ENCODE measurements around the gene AP3B1.

The AP3B1 gene, protein sequence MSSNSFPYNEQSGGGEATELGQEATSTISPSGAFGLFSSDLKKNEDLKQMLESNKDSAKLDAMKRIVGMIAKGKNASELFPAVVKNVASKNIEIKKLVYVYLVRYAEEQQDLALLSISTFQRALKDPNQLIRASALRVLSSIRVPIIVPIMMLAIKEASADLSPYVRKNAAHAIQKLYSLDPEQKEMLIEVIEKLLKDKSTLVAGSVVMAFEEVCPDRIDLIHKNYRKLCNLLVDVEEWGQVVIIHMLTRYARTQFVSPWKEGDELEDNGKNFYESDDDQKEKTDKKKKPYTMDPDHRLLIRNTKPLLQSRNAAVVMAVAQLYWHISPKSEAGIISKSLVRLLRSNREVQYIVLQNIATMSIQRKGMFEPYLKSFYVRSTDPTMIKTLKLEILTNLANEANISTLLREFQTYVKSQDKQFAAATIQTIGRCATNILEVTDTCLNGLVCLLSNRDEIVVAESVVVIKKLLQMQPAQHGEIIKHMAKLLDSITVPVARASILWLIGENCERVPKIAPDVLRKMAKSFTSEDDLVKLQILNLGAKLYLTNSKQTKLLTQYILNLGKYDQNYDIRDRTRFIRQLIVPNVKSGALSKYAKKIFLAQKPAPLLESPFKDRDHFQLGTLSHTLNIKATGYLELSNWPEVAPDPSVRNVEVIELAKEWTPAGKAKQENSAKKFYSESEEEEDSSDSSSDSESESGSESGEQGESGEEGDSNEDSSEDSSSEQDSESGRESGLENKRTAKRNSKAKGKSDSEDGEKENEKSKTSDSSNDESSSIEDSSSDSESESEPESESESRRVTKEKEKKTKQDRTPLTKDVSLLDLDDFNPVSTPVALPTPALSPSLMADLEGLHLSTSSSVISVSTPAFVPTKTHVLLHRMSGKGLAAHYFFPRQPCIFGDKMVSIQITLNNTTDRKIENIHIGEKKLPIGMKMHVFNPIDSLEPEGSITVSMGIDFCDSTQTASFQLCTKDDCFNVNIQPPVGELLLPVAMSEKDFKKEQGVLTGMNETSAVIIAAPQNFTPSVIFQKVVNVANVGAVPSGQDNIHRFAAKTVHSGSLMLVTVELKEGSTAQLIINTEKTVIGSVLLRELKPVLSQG

DNA sequence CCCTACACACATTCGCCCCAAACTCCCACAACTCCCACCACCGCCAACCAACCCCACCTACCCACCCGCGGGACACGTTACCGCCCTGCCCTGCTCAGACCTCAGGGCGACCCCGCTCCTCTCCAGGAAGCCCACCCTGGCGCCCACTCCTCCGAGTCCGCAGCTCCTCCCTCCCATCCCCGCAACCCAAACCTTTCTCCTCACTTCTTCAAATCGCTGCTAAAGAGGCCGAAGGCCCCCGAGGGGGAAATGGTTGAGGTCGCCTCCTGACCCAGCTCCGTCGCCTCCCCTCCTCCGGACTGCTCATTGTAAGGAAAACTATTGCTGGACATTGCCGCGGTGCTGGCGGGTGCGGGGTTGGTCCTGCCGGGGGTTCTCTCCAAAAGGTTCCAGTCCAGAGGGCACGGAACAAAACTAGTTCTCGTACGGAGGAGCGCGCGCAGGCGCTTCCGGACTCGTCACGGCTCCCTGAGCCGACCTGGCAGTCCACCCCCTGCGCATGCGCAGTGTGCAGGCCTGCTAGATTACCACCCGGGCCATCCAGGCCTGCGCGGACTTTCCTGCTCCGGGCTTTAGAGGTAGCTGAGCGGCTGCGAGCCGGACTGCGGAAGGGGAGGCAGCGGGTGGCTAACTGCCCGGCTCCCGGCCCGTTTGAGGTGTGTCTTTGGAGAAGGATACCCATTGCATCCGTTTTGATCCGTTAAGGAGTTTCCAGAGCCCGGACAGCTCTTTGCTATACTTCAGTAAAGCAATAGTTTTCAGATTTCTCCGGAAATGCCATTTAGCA, at the start of gene AP3B1:
Gene AP3B1 (minus strand): TSS at position 451 of the 787 bp plus-strand sequence. CDS start 119 bp downstream, at position 332.
- DNase-seq (ENCODE audit: low read depth), result peak; percentile 95

DNA sequence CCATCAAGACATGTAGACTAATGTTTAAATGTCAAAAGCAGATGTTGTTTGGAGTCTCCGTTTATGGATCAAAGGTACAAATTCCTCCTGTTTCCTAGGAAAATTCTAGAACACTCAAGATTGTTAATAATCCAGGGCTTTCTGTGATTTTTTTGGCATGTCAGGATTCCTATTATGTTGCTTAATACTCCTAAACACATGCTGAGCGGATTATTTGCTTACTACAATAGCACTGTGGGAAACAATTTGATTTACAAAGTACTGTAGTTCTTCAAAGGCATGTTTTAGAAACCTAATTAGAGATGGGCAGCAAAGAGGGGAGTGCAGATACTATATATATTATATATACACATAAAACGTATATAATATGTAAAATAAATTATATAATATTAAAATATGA, 46.9 kb upstream of the AP3B1 start:
- no peak for DNase-seq (ENCODE audit: low read depth)

DNA sequence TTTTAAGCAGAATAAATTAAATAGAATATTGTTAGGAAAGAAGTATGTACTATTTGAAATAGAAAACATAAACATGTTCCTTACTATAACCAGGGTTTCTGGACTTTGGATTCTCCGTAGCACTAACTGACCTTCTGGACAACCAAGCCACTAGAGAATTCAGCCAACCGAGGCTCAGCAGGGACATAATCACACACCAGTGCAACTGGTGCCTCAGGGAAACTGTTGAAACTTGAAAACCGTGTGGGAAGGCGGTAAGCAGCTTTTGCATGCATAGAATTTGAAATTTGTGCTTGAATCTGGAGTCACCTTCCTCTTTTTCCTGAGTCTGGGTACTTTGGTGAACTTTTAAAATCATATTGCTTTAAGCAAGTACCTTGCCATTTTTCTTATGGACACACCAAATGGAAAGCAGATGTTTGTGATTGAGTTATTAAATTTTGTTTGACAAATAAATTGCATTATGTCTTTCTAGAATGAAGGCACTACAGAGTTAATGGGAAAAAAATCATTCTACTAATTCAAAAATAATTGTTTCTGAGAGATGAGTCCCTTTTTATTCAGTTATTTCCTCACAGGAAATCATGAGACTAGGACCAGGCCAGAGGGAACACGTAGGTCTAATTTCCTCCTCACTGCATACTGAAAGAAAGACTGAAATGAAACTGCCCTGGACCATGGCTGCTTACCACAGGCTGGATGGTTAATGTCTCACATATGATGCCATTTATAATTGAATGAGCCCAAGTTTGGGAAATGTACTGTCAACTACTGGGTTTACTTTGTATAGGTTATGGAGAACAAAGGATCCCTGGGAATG, 45.3 kb upstream of the AP3B1 start:
- DNase-seq (ENCODE audit: low read depth), result no peak

DNA sequence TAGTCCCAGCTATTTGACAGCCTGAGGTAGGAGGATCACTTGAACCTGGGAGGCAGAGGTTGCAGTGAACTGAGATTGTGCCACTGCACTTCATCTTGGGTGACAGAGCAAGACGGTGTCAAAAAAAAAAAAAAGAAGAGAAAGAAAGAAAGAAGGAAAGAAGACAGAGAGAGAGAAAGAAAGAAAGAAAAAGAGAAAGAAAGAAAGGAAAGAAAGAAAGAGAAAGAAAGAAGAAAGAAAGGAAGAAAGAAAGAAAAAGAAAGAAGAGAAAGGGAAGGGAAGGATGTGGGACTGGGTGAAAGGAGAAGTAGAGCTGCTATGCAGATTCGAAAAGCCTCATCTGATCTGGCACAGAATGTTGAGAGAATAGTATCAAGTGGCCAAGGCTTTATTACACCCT, 42.2 kb upstream of the AP3B1 start:
- DNase-seq (ENCODE audit: low read depth), result no peak

DNA sequence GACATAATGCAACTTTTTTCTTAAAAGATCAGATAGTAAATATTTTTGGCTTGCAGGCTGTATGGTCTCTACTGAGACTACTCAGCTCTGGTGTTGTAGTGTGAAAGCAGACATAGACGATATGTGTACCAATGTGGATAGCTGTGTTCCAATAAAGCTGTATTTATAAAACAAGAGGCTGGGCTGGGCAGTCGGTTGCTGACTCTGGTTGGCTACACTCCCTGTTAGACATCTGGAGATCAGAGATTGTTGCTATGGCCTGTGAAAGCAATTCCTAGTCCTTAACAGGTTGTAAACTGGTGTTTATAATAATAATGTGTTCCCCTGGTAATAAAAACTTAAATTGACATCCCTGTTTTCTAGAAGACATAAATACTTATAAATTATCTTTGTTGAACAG, 41.5 kb upstream of the AP3B1 start:
- no peak for DNase-seq (ENCODE audit: low read depth)

DNA sequence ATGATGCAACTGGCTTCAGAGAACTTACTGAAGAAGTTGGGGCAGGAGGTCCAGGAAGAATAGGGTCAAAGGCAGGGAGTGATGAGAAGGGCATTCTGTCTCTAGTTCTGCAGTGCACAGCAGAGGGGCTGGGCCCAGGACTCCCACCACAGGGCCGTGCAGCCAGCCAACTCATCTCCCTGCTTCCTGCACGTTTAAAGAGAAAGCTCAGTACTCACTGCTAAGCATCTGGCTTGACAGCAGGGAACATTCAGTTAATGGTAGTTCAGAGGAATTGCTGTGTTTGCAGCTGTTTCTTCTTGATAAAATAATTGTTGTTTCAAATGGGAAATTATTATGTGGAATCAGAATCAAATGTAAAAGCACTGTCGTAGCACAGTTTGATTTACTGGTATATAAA, 40.3 kb upstream of the AP3B1 start:
- DNase-seq (ENCODE audit: low read depth), result no peak

DNA sequence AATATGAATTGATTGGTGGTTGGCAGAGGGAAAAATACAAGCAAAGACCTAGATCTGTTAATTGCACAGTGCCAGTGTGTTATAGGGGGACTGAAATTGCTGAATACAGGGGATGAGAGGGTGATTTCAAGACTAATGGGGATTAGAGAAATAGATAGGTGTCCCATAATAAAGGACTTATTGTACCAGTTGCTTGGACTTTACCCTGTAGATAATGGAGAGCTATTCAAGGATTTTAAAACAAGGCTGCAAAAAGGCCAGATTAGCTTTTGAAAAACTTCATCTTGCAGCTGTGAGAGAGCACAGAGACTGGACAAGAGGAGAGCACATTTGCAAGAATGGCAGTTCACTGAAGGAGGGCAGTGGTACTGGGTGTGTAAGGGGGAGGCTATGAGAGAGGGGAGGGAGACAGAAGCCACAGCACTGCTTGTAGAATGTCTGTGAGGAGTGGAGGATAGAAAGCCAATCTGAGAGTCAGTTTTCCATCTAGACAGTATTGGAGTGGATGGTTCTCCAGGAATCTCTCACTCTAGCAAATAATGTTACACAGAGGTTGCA, 37.1 kb upstream of the AP3B1 start:
- no peak for DNase-seq (ENCODE audit: low read depth)

DNA sequence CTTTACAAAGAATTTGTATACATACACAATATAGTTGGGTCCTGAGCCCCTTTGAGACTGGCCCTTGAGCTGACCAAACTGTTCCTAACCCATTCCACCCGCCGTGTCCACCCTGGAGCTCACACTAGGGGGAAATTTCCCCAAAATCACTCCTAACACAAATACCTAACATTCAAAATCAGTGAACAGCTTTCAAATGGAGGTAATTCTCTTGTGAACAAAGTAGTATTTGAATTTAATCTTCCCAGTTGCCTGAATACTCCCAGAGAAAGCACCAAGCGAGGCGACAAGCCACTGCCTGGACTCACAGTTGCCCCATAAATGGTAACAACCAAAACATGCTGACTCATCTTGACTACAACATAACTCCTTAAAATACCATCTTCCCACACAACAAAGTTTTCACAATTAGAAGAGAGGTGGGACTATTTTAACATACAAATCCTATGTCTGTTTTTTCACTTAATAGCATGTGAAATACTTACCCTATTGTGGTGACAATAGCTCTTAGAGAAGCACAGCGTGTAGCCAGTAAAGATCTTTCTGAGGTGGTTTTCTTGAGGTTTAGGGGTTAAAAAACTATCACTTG, 34.2 kb upstream of the AP3B1 start:
- no peak for DNase-seq (ENCODE audit: low read depth)

DNA sequence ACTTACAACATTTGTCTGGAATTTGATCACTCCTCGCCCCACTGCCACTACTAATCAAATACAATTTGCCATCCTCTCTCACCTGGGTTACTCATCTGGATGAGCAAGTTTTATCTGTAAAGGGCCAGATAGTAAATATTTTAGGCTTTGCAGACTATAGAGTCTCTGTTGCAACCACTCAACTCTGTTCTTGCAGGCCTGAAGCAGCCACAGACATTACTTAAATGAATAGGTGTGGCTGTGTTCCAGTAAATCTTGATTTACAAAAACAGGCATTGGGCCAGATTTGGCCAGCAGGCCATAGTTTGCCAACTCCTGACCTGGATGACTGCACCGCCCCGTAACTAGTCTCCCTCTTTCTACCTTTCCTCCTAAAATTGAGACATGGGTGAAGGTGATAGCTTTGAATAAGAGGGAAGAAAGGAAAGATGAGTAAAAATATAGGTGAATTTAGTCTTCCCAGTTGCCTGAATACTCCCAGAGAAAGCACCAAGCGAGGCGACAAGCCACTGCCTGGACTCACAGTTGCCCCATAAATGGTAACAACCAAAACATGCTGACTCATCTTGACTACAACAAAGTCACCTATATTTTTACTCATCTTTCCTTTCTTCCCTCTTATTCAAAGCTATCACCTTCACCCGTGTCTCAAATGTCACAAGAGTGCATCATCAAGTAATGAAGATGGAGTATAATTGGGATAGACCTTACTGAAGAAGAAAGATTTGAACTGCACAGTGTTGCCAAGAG, 33.4 kb upstream of the AP3B1 start:
- no peak for DNase-seq (ENCODE audit: low read depth)

DNA sequence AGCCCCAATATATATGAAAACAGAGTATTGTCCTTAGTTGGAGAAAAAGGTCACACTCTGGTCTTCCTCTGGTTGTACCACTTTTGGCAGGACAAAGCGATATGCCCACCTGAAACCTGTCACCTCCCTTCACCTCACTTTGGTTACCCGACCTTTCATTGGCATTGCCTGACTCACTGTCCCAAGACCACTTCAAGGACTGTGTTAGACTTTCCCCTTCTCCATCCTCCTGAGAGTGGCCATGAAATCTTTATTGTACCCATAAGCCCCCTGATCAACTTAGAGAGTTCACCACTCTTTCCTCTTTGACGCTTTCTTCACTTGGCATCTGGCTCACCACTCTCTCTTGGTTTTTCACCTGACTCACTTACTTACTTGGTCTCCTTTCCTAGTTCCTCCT, 32.4 kb upstream of the AP3B1 start:
- no peak for DNase-seq (ENCODE audit: low read depth)

DNA sequence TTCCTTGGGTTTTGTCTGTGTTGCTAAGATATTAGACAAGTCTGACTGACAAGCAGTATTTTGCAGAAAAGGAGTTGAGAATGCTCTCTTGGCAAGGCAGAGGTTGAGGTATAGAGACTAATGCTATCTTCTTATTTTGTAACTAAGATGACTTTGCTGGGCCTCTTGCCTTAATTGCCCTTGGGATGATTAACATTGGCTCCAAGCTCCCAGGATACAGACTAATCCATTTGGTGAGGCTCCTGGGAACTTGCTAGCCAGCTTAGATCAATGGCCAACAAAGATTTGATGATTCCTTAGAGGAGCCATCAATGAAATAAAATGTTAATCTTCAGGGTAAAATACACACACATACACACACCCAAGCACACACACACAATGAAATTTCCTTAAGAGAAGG, 28.7 kb upstream of the AP3B1 start:
- no peak for DNase-seq (ENCODE audit: low read depth)

DNA sequence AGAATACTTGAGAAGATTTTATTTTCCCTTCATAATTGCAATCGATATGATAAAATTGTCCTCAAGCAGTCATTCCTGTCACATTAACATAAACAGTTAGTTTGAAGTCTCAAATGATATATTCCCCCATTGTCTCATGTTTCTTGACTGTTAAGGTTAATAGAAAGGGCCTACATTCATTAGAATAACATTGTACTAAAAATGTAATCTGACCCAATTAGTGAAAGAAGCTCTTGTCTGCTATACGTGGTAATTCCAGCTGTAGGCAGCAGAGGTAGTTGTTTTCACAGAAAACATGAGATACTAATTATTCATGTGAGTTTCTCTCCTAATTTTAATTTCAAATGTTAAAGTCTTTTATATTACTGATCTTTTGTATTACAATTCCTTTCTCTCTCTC, 25.9 kb upstream of the AP3B1 start:
- no peak for DNase-seq (ENCODE audit: low read depth)

DNA sequence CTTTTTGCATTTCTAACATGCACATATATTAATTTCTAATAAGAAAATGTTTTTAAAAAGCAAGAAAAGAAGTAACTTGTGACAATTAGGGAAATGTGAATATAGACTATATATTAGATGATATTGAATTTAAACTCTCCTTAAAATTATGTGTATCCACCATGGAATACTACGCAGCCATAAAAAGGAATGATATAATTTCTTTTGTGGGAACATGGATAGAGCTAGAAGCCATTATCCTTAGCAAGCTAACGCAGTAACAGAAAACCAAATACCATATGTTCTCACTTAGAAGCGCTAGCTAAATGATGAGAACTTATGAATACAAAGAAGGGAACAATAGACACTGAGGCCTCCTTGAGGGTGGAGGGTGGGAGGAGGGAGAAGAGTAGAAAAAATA, 23.8 kb upstream of the AP3B1 start:
- DNase-seq (ENCODE audit: low read depth), result no peak

DNA sequence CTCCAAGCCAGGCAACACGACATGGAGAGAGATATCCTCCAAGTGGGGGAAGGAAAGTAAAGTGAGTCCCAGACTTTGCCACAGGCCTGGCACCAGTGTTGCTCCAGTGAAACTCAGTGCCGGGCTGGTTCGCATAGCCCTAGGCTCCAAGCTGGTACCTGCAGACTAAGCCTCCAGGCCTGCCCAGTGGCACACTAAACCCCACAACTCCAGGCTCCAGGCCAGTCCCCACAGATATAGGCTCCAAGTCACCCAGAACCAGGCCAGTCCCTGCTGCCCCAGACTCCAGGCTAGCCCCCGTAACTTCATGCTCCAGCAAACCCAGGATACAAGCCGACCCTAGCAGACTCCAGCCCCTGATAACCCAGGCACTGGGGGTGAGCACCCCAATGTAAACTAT, 23.0 kb upstream of the AP3B1 start:
- DNase-seq (ENCODE audit: low read depth), result no peak

DNA sequence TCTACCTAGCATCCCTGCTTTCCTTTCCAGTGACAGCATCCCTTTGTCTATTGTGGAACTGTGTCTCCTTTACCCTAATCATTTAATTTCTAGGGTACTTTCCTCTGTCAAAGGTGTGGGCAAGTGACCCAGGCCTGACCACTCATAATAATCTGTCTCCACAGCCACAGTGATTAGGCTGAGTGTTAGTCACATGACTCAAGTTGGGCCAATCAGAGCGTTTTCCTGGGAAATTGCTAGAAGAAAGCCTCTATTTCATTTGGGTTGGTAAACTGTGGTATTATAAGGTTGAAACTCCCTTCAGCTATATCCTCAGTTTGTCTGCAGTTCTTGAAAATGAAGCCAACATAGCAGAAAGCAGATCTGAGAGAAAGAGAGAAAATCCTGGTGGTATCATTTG, 14.2 kb upstream of the AP3B1 start:
- no peak for DNase-seq (ENCODE audit: low read depth)

DNA sequence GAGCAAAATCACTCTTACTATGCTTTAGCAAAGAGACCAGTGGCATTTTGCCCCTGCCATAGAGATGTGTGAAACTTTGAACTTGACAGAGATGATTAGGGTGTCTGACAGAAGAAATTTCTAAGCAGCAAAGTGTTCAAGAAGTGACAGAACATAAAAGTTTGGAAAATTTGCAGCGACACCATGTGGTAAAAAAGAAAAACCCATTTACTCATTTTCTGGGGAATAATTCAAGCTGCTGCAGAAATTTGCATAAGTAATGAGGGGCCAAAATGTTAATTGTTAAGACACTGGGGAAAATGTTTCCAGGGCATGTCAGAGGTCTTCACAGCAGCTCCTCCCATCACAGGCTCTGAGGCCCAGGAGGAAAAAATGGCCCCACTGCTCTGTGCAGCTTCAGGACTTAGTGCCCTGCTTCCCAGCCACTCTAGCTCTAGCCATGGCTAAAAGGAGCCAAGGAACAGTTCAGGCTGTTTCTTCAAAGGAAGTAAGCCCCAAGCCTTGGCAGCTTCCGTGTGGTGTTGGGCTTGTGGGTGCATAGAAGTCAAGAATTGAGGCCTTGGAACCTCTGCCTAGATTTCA, 6.1 kb upstream of the AP3B1 start:
- DNase-seq (ENCODE audit: low read depth), result no peak

DNA sequence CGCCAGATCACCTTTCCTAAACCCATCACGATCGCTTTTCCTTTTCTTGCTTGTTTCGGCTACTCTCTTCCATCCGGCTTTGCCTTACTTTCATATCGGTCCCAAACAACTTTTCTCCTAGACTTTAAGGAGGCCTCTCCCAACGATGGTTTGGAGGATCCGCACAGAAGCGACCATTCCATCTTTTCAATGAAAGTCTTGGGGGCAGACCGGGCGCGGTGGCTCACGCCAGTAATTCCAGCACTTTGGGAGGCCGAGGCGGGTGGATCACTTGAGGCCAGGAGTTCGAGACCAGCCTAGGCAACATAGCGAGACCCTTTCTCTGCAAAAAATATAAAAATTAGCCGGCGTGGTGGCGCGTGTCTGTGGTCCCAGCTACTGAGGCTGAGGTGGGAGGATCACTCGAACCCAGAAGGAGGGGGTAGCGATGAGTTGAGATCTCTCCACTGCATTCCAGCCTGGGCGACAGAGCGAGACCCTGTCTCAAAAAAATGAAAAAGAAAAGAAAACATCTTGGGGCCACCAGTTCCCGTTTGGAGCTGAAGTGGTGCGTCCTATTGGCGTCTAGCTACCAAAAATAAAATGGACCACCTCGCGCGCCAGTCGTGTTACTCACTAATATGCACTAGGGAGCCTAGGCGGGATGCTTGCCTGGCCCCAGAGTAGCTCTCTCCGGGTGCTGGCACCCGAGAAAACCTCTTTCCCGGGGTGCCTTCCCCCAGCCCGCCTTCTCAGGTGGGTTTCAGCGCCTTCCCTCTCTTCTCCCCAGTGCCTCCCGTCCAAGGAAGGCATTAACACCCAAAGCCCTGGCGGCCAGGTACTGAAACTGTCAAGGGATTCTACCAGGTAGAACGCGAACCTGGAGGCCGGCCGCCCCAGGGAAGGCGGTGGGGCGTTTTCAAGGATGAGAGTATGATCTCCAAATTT, 800 bp upstream of the AP3B1 start:
- peak; percentile 29 for DNase-seq (ENCODE audit: low read depth)

DNA sequence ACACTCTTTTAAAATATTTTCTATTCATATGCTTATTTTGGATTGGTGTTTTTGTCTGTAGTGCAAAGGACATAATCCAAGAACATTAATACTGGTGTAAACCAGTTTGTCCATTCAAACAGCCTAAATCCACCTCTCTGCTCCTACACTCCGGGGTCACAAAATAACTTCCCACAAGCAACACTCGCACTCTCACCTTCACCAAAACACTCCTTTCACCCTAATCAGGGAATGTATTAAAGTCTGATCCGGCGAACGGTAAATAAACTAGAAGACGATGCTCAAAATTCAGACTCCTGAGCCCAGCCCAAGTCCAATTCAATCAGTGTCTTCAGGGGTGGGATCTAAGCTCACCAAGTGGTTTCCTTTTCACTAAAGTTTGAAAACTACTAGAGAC, 649 bp downstream of the AP3B1 start:
- no peak for DNase-seq (ENCODE audit: low read depth)
